SU-DHL-6 (cell line): ENCODE measurements around the gene NCF4.

Experiments used
- EZH2phosphoT487 ChIP-seq: fragments of 200-600 bp; sonication (generic), shearing (Covaris generic); conservative IDR thresholded peaks from 2 replicates; pipeline ENCODE4 v1.6.1; 2018; ENCODE audit warnings: mild to moderate bottlenecking, antibody characterized with exemption, low read length, moderate library complexity, mixed read lengths
- TF ChIP-seq, protein P1 (sequence below): fragments of 200-600 bp; sonication (generic); IDR thresholded peaks from one replicate; pipeline ENCODE4 v1.5.1; 2017; ENCODE audit warnings: antibody characterized with exemption, mild to moderate bottlenecking, low read length, moderate library complexity; ENCODE audit not compliant: insufficient read depth, poor library complexity, severe bottlenecking

DNA sequence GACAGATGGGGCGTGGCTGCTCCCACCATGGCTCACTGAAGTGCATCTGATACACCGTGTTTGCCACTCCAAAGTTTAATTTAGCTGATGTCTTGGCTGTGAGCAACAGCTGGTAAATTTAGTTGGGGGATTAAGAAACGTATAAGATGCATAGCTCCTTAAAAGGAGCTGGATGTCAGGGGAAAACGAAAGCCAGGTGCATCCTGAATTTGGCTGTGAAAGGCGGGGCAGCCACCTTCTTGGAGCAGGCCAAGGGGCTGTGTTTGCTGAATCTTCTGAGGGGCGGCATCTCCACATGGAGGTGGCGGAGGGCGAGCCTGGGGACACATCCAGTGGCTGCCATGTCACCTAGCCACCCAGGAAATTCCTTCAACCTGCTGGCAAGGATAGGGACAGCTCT, 20.7 kb upstream of the NCF4 start:
- TF ChIP-seq, protein P1, sequence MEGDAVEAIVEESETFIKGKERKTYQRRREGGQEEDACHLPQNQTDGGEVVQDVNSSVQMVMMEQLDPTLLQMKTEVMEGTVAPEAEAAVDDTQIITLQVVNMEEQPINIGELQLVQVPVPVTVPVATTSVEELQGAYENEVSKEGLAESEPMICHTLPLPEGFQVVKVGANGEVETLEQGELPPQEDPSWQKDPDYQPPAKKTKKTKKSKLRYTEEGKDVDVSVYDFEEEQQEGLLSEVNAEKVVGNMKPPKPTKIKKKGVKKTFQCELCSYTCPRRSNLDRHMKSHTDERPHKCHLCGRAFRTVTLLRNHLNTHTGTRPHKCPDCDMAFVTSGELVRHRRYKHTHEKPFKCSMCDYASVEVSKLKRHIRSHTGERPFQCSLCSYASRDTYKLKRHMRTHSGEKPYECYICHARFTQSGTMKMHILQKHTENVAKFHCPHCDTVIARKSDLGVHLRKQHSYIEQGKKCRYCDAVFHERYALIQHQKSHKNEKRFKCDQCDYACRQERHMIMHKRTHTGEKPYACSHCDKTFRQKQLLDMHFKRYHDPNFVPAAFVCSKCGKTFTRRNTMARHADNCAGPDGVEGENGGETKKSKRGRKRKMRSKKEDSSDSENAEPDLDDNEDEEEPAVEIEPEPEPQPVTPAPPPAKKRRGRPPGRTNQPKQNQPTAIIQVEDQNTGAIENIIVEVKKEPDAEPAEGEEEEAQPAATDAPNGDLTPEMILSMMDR: no peak
- no peak for TF ChIP-seq EZH2phosphoT487
